T47D (cell line): ENCODE measurements around the gene GBX1.

ENCODE experiments used
- DNase-seq, 2 experiments: peaks; one replicate each; pipeline versions ENCODE4 v3.0.0 to v3.0.0-alpha.2; 2011 to 2012; ENCODE audit warnings: low read depth in 1 of 2, low spot score in 1 of 2
- JUND ChIP-seq: IDR thresholded peaks from 2 replicates; pipeline ENCODE4 v1.6.1; 2012; ENCODE audit warnings: low read depth
- in situ Hi-C: cut with HindIII; loops from 2 replicates; pipeline ENCODE4 v1.10.0; 2016; ENCODE audit warnings: low sequenced_read_pairs, low pct_unique_long_range_greater_than_20kb

The GBX1 gene

GRCh38 chr7:151204383-151205032 is 37.0 kb upstream of the GBX1 start:
- in situ Hi-C loops = no loop called here
- DNase-seq = no peak
- TF ChIP-seq JUND = no peak

- no peak for DNase-seq
- no peak for TF ChIP-seq JUND
- in situ Hi-C loops = no loop called here
Measured at GRCh38 chr7:151202836-151203235, 35.3 kb upstream of the GBX1 start.

- DNase-seq = no peak
- in situ Hi-C loops = no loop called here
- TF ChIP-seq JUND = no peak
Measured at GRCh38 chr7:151201751-151202150, 34.3 kb upstream of the GBX1 start.

- no peak for DNase-seq
- in situ Hi-C loops = no loop called here
- TF ChIP-seq JUND = no peak
Measured at GRCh38 chr7:151201344-151201743, 33.9 kb upstream of the GBX1 start.

GRCh38 chr7:151198945-151199848 is 31.7 kb upstream of the GBX1 start:
- in situ Hi-C loops = no loop called here
- TF ChIP-seq JUND = no peak
- DNase-seq = no peak

- TF ChIP-seq JUND = no peak
- no peak for DNase-seq
- in situ Hi-C loops = no loop called here
Measured at GRCh38 chr7:151197932-151198331, 30.4 kb upstream of the GBX1 start.

GRCh38 chr7:151195616-151196450 is 28.3 kb upstream of the GBX1 start:
- TF ChIP-seq JUND = no peak
- no peak for DNase-seq

GRCh38 chr7:151194188-151194587 is 26.7 kb upstream of the GBX1 start:
- in situ Hi-C loops = no loop called here
- no peak for DNase-seq
- no peak for TF ChIP-seq JUND

More at GRCh38 chr7:151195616-151196450, 28.3 kb upstream of the GBX1 start:
- in situ Hi-C loops = no loop called here

- DNase-seq = peak in 1 of 2 experiments; percentile 20
- in situ Hi-C loops = no loop called here
- no peak for TF ChIP-seq JUND
Measured at GRCh38 chr7:151193203-151193978, 25.9 kb upstream of the GBX1 start.

GRCh38 chr7:151192002-151192539 is 24.6 kb upstream of the GBX1 start:
- in situ Hi-C loops = no loop called here
- TF ChIP-seq JUND = no peak
- no peak for DNase-seq

- DNase-seq = no peak
- no peak for TF ChIP-seq JUND
- in situ Hi-C loops = no loop called here
Measured at GRCh38 chr7:151191544-151191943, 24.1 kb upstream of the GBX1 start.

GRCh38 chr7:151189038-151189437 is 21.5 kb upstream of the GBX1 start:
- no peak for DNase-seq
- no peak for TF ChIP-seq JUND
- in situ Hi-C loops = no loop called here
